Stimulated activated CD4-positive, alpha-beta T cell treated with anti-CD3 and anti-CD28 coated beads, Interleukin-15, amount 100 ng/mL, for 1 hour (primary cell): ENCODE results near the gene OCIAD2.
"Not testable (repeated sequence)": the region's sequence is repeated elsewhere in the genome, so short reads cannot be mapped to it uniquely, and the experiment has no call there.

Source experiments
- DNase-seq, 2 donors: peaks; one replicate each; pipeline ENCODE4 v3.0.0-alpha.2; 2020; ENCODE audit warnings: low read depth in 1 of 2, low spot score in 1 of 2

Gene OCIAD2

DNA sequence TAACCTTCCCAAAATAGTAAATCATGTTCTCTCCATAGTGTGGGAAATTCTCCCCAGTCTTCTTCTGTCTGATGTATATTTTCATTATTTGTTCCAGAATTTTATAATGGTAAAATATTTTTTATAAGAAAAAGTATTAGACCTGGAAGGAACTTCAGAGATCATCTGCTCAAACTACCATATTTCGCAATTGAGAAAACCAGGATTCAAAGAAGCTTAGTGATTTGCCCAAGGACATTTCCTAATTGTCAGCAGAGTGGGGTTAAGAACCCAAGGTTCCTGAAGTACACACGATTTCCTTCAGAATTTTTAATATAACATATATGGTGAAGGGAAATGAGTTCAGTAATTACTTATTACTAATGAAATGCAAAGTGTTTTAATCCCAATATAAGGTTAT is 51.6 kb downstream of the OCIAD2 start:
- no peak for DNase-seq

- DNase-seq: no peak
Observed at GRCh38 chr4:48854395-48854683, 52.2 kb downstream of the OCIAD2 start.

GRCh38 chr4:48853604-48854394 is 52.8 kb downstream of the OCIAD2 start:
- DNase-seq: no peak

GRCh38 chr4:48851651-48852050 is 54.9 kb downstream of the OCIAD2 start:
- DNase-seq: no peak

- DNase-seq: not testable (repeated sequence)
Observed at GRCh38 chr4:48848799-48849198, 57.8 kb downstream of the OCIAD2 start.

GRCh38 chr4:48844843-48845242 is 61.7 kb downstream of the OCIAD2 start:
- DNase-seq: no peak

- no peak for DNase-seq
Observed at GRCh38 chr4:48841045-48841827, 65.3 kb downstream of the OCIAD2 start.

DNA sequence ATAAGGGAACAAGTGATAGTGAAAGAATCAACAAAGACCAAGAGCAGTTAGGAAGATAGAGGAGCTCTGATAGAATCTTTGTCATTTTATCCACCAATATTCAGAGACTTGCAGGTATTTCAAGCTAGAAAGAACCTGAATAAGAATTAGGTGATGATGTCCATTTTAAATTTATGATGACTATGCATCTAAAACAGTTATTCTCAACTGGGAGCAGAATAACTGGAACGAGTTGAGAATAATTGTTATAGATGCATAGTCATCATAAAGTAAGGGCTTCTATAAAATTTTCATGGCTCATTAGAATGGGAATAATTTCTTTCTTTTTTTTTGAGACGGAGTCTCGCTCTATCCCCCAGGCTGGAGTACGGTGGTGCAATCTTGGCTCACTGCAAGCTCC is 69.9 kb downstream of the OCIAD2 start:
- no peak for DNase-seq
